ENCODE data around the gene ZXDC. TPM values are rescaled to one million over a fixed set of nuclear protein-coding genes. Genes with fewer than 3 reads are reported as not detected.

The ZXDC gene
- total and polyA plus RNA-seq, 11 donors, result 8.7 to 40.3 (median 19.3) TPM

- TF ChIP-seq POLR2A (IDR thresholded peaks at IDR 0.05), result no peak
- TF ChIP-seq CTCF (IDR thresholded peaks at IDR 0.05), result no peak
- no peaks in the 10 kb centered on the region for H3K9me3 ChIP-seq
- intact Hi-C loops (cut with DNase I), result no loop called here
- 82 to 90% (median 87%) methylated on average over 5 of the region's 5 CpGs for WGBS, 4 donors
- no peak overlapping the region for H3K4me3 ChIP-seq
- H3K4me1 ChIP-seq, result no peaks in the 10 kb centered on the region
- DNase-seq (no peak), ATAC-seq (no peak)
- peaks cover 0 to 21% (median 0%) of the 10 kb centered on the region in 9 donors for H3K27me3 ChIP-seq
- no peaks in the 10 kb centered on the region for H3K36me3 ChIP-seq
- no peak overlapping the region for H3K27ac ChIP-seq
Measured at GRCh38 chr3:126408099-126408498, 67.6 kb downstream of the ZXDC start.

- H3K4me1 ChIP-seq, result no peaks in the 10 kb centered on the region
- no peak for DNase-seq
Measured at GRCh38 chr3:126407412-126408044, 68.2 kb downstream of the ZXDC start.

GRCh38 chr3:126406389-126407296, 69.0 kb downstream of the ZXDC start:
- 82 to 94% (median 83%) methylated on average over 8 to 15 of the region's 15 CpGs for WGBS, 4 donors
- DNase-seq, result no peak
- Histone ChIP-seq H3K4me1 (no peaks in the 10 kb centered on the region), H3K36me3 (no peaks in the 10 kb centered on the region), H3K9me3 (no peaks in the 10 kb centered on the region), H3K27ac (no peak overlapping the region), H3K4me3 (no peak overlapping the region), H3K27me3 (peaks cover 0 to 21% (median 0%) of the 10 kb centered on the region in 9 donors)
- TF ChIP-seq CTCF (IDR thresholded peaks at IDR 0.05) (no peak), POLR2A (IDR thresholded peaks at IDR 0.05) (no peak)
- ATAC-seq, result no peak
- intact Hi-C loops (cut with DNase I), result no loop called here

More at GRCh38 chr3:126407412-126408044, 68.2 kb downstream of the ZXDC start:
- Histone ChIP-seq H3K9me3 (no peaks in the 10 kb centered on the region), H3K36me3 (no peaks in the 10 kb centered on the region), H3K27me3 (peaks cover 0 to 21% (median 0%) of the 10 kb centered on the region in 9 donors), H3K4me3 (no peak overlapping the region), H3K27ac (no peak overlapping the region)
- no peak for TF ChIP-seq CTCF (IDR thresholded peaks at IDR 0.05)
- no peak for TF ChIP-seq POLR2A (IDR thresholded peaks at IDR 0.05)
- no peak for ATAC-seq
- intact Hi-C loops (cut with DNase I), result no loop called here
- WGBS, 4 donors, result 83 to 91% (median 85%) methylated on average over 4 to 5 of the region's 5 CpGs

- H3K9me3 ChIP-seq, result no peaks in the 10 kb centered on the region
- no peak overlapping the region for H3K27ac ChIP-seq
- intact Hi-C loops (cut with DNase I), result no loop called here
- WGBS, 4 donors, result 81 to 85% (median 82%) methylated on average over 12 of the region's 12 CpGs
- H3K4me1 ChIP-seq, result no peaks in the 10 kb centered on the region
- no peak for TF ChIP-seq POLR2A (IDR thresholded peaks at IDR 0.05)
- no peak for TF ChIP-seq CTCF (IDR thresholded peaks at IDR 0.05)
- ATAC-seq, result no peak
- no peak overlapping the region for H3K4me3 ChIP-seq
- no peak for DNase-seq
- peaks cover 0 to 21% (median 0%) of the 10 kb centered on the region in 9 donors for H3K27me3 ChIP-seq
- H3K36me3 ChIP-seq, result no peaks in the 10 kb centered on the region
Measured at GRCh38 chr3:126402666-126403302, 72.9 kb downstream of the ZXDC start.
